HG02571 (cell line): ENCODE data around the gene CEP128.

Experiments used
- ATAC-seq: cut with Tn5 transposase; IDR thresholded peaks from one replicate; pipeline ENCODE4 v1.9.1; 2021; ENCODE audit warnings: mild to moderate bottlenecking, moderate library complexity; ENCODE audit not compliant: unreplicated experiment

CEP128 gene

GRCh38 chr14:80565001-80565400, 376.5 kb downstream of the CEP128 start:
- no peak for ATAC-seq

DNA sequence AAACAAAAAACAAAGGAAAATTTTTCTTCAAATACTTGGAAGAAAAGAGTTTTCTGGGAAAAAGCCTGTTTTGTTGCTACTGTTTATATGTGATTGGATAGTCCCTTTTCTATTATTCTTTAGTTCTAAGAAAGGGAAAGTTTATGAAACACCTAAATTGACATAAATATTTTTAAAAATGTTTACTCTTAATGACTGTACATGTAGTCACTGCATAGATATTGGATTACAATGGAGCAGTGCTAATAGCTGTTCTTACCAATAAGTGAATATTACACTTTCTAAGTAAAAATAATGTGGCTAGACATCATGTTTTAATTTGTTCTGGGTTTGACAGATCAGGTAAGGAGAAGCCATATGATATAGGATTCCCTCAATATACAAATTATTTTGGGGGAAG, 377.5 kb downstream of the CEP128 start:
- ATAC-seq = no peak

GRCh38 chr14:80560800-80561657, 380.5 kb downstream of the CEP128 start:
- ATAC-seq = peak; percentile 93

DNA sequence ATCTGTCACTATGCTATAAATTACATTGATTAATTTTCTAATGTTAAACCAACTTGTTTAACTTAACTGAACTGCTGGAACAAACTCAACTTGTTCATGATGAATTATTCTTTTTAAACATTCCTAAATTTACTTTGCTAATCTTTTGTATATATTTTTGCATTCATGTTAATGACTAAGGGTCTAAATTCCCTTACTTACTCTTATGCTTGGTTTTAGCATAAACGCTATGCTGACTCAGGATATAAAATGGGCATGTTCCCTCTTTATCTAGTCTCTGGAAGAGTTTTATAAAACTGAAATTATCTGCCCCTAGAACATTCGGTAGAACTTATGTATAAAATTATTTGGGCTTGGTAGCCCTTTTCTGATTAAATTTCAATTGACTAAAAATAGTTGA, 387.4 kb downstream of the CEP128 start:
- no peak for ATAC-seq

GRCh38 chr14:80549141-80549540, 392.4 kb downstream of the CEP128 start:
- no peak for ATAC-seq

- no peak for ATAC-seq
Observed at GRCh38 chr14:80545935-80546854, 395.3 kb downstream of the CEP128 start.

DNA sequence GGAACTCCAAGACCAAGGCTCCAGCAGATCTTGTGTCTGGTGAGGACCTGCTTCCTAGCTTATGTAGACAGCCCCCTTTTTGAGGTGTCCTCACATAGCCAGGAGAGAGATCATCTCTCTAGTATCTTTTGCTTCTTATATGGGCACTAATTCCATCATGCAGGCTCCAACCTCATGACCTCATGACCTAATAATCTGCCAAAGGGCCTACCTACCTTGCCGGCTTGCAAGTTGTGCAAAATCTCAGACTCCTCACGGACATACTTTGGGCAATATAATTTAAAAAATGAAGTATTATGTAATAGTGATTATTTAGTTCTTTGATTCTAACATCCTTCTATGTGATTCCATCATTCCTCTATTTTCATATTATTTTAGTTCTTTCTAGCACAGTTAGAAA, 397.2 kb downstream of the CEP128 start:
- no peak for ATAC-seq

- no peak for ATAC-seq
Observed at GRCh38 chr14:80543211-80543610, 398.3 kb downstream of the CEP128 start.

DNA sequence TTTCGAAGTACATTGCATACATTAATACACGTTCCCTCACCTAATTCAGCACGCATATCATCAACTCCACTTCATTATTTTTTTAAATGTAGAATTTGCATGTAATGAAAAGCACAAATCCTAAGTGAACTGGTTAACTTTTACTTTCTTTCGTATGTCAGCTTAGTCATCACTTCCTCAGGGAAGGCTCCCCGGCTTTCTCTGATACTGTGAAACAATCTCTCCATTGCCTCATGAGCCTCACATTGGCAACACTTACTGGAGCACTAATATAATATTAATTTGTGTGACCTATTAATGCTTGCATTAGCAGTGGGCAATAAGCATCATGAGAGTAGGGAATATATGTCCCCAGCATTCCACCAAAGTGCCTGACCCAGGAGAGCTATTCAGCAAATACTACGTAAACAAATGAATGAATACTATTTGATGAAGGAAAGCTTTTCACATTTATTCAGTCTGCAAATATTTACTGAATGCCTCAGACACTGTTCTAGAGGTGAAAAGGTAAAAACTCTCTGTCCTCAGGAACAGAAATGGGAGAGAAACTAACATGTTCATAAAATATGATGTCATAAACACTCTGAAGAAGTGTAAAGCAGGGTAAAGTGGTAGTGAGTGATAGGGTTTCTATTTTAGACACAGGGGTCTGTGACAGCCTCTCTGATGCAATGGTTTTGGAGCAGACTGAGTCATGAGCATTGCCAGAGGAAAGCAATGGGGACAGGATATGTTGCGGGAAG, 402.7 kb downstream of the CEP128 start:
- no peak for ATAC-seq

DNA sequence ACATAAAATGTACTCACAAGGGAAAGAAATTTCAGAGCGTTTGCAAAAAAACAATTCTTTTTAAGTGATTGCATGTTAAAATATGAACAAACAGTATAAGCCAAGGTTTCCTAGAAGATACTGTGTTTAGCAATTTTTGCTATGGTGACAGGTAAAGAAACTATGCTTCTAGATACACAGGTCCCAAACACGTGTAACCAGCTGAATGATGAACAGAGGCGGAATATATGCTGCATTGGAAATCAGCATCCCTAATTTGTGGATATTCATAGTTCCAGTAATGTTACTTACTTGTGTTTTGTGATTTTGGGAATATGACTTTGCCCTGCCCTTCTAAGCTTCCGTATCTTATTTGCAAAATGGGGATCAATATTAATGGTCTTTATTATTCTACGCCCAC, 403.9 kb downstream of the CEP128 start:
- ATAC-seq = no peak

DNA sequence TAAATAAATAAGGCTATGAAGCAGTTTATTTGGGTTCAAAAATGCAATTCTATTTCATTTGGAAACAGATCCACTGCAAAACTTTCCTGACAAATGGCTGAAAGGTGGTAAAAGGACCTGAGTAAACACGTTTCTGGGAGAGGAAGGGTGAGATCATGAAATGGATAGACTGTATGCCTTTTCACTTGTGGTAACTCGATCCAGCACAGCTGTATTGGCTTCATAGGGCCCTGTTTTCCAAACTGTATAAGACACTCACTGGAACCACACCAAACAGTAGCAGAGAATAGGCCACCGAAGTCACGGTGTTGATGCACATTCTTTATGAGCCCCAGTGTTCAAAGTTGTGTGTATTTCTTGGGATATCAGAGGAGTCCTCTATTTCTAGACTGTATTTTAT, 405.1 kb downstream of the CEP128 start:
- no peak for ATAC-seq

DNA sequence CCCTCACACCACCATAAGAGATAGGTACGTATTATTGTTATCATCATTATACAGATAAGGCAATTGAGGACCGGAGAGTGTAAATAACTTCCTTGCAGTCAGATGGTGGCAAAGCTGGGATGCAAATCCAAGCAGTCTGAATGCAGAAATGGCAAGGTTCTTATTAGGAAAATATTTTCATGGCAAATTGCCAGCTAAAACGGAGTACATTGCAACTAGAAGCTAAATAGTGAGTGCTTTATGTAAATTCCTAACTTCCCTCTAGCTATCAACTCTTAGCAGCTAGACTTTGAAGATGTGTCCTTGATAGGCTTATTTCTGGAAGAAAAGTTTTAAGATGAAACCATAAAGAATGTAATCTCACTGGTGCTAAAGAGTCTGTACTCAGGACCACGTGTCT, 406.4 kb downstream of the CEP128 start:
- no peak for ATAC-seq

DNA sequence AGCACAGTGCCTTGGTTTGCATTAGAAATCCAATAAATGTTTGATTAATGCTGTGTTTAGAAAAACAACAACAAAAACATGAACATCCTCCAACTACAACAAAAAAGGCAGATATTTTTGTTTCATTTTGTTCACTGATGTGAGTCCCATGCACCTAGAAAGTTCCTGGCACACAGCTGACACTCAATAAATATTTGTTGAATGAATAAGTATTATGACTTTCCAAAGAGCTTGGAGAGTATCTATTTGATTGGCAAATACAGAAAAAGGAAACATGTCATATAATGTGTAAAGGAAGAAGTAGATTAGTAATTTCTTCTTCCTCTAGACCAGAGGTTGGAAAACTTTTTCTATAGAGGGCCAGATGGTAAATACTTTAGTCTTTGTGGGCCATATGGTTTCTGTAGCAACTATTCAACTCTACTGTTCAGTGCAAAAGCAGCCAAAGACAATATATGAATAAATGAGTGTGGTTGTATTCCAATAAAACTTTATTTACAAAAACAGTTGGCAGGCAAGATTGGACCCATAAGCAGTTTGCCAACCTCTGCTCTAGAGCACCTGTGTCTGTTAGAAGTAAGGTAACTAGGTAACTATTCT, 417.9 kb downstream of the CEP128 start:
- no peak for ATAC-seq

DNA sequence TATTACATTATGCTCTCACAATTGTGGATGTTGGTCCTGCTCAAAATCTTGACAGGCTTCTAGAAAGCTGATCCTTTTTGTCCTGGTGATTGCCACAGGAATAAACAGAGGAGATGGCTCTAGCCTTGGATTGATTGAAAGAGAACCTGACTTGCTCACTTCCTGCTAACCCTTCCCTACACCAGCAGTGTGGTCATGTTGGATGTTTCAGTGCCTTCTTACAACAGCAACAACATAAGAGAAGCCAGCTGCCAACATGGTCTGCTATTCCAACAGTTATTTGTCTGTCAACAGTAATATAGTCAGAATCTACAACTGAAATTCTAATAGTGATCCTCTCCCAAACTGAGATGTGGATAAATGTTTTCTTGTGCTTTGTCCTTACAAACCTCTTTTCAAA, 418.6 kb downstream of the CEP128 start:
- no peak for ATAC-seq

GRCh38 chr14:80522411-80522810, 419.1 kb downstream of the CEP128 start:
- no peak for ATAC-seq

DNA sequence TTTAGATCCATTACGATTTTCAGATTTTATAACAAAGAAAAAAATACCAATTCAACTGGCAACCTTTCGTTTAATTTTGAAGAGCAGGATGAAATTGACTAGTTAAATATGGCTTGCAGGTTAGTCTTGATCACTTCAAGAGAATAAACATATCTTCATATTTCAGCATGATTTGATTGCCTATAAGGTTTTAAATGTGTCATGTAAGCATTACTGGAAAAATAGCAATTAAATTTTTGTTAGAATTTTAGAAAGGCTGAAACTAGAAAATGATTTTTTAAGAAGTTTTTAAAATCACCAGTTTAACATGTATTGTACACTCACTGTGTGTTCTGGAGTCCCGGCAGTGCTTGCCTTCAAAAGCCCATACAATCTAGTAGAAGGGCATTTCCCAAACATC, 420.1 kb downstream of the CEP128 start:
- no peak for ATAC-seq

GRCh38 chr14:80519002-80519401, 422.5 kb downstream of the CEP128 start:
- ATAC-seq = no peak

GRCh38 chr14:80518173-80518572, 423.4 kb downstream of the CEP128 start:
- no peak for ATAC-seq

DNA sequence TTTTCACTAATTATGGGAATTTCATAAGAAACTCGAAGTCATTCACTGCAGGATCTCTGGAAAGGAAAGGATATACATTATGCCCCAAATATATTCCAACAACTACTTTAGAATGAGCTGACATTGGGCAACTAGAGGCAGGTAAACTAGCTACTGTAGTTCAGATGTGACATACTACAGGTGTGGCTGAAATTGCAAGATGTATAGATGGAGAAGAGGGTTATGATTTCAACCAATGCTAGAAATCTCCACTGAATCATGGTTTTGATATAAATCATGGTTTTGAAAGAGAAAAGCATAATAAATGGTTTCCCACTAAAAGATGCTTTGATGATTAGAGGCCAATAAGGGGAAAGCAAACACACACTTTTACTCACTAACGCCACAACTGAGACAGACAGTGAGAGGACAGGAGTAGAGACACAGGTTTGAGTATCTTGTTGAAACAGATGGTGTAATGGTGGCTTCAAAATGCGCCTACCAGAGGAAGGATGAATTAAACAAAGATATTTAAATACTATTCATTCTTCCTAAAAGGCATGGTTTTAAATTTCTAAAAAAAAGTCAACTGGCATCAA, 434.2 kb downstream of the CEP128 start:
- no peak for ATAC-seq

GRCh38 chr14:80504781-80505180, 436.8 kb downstream of the CEP128 start:
- no peak for ATAC-seq
